Measurements from ENCODE around the gene MMP25. TPM values are rescaled to one million over a fixed set of nuclear protein-coding genes. Genes with fewer than 3 reads are reported as not detected.
A peak's percentile ranks its signal among the peaks of the same experiment; 100 is the strongest.

The MMP25 gene
- total and polyA plus RNA-seq, 9 of the 15 experiments (the other 6 are each of a cell fraction or from before 2014, with no cell fraction given): 0.03 to 0.04 TPM; not detected in 7

DNA sequence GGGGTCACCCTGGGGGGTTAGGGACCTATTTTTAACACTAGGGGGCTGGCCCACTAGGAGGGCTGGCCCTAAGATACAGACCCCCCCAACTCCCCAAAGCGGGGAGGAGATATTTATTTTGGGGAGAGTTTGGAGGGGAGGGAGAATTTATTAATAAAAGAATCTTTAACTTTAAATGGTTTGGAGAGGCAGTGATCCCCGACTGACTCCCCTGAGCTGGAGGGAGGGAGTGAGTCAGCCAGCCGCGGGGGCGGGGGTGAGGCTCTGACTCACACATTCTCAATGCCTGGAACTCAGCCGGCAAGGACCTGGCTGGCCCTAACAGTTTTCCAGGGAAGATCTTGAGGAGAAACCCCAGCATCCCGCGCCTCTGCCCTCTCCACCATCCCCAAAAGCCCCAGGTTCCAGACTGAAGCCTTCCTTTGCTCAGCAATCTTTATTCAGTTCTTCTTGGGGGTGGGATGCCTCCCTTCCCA is 24.1 kb upstream of the MMP25 start (continued):
- no peak for TF ChIP-seq ADNP (tag; IDR thresholded peaks at IDR 0.05)
- no peak for TF ChIP-seq RERE (CRISPR knock-in tag; IDR thresholded peaks at IDR 0.05; ENCODE audit: borderline replicate concordance)
- no peak for TF ChIP-seq ZSCAN29 (IDR thresholded peaks at IDR 0.05)
- no peak for TF ChIP-seq ZNF239 (CRISPR knock-in tag; IDR thresholded peaks at IDR 0.05)
- no peak for TF ChIP-seq BRD9 (IDR thresholded peaks at IDR 0.05; ENCODE audit: low read depth, partially characterized antibody)
- no peak for TF ChIP-seq NR2F6 (CRISPR knock-in tag; IDR thresholded peaks at IDR 0.05)
- TF ChIP-seq E2F4 (CRISPR knock-in tag; IDR thresholded peaks at IDR 0.05; ENCODE audit: low read depth): no peak
- no peak for TF ChIP-seq TCF15 (CRISPR knock-in tag; IDR thresholded peaks at IDR 0.05)
- no peak for TF ChIP-seq PHTF2 (CRISPR knock-in tag; IDR thresholded peaks at IDR 0.05)
- TF ChIP-seq, protein P1, sequence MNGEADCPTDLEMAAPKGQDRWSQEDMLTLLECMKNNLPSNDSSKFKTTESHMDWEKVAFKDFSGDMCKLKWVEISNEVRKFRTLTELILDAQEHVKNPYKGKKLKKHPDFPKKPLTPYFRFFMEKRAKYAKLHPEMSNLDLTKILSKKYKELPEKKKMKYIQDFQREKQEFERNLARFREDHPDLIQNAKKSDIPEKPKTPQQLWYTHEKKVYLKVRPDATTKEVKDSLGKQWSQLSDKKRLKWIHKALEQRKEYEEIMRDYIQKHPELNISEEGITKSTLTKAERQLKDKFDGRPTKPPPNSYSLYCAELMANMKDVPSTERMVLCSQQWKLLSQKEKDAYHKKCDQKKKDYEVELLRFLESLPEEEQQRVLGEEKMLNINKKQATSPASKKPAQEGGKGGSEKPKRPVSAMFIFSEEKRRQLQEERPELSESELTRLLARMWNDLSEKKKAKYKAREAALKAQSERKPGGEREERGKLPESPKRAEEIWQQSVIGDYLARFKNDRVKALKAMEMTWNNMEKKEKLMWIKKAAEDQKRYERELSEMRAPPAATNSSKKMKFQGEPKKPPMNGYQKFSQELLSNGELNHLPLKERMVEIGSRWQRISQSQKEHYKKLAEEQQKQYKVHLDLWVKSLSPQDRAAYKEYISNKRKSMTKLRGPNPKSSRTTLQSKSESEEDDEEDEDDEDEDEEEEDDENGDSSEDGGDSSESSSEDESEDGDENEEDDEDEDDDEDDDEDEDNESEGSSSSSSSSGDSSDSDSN (IDR thresholded peaks at IDR 0.05; ENCODE audit: borderline replicate concordance in 1 of 2, low read depth in 2 of 2, low read length in 2 of 2): peak in 1 of 2 experiments; percentile 24; a peak in 1 of 4 replicates
- no peak for TF ChIP-seq MCM7 (IDR thresholded peaks at IDR 0.05)
- TF ChIP-seq FUS (optimal IDR thresholded peaks at IDR 0.05; ENCODE audit: low read depth, low read length): no peak
- no peak for TF ChIP-seq TRIM25 (IDR thresholded peaks at IDR 0.05; ENCODE audit: borderline replicate concordance)
- no peak for TF ChIP-seq IRF1 (CRISPR knock-in tag; IDR thresholded peaks at IDR 0.05; ENCODE audit: borderline replicate concordance)
- TF ChIP-seq POLR2A (conservative IDR thresholded peaks at IDR 0.05): no peak
- no peak for TF ChIP-seq MTA1 (IDR thresholded peaks at IDR 0.05; ENCODE audit: borderline replicate concordance)
- TF ChIP-seq IFI16 (CRISPR knock-in tag; IDR thresholded peaks at IDR 0.05): no peak
- no peak for TF ChIP-seq ZNF75A (CRISPR knock-in tag; IDR thresholded peaks at IDR 0.05)

Data from K562 (cell line).